Measurements from ENCODE around the gene BDKRB1.

DNA sequence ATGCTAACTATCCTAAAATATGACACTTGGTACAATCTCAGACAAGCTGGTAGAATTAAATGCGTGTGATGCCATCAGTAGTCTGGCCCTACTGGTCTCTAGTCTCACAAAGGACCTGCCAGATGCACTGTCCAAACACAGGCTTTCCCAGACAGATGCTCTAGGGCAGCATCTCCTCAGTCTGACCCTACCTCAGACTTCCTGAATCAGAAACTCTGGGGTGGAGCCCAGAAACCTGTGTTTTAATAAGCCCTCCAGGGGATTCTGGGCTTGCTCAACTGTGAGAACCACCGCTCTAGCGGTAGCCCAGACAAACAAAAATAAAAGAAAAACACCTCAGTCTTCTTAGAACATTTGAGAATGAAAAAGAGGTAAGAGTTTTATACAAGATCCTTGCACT lies 48.0 kb downstream of the BDKRB1 start:
- no peak for TF ChIP-seq POLR2A (IDR thresholded peaks at IDR 0.05)
- TF ChIP-seq, protein P1, sequence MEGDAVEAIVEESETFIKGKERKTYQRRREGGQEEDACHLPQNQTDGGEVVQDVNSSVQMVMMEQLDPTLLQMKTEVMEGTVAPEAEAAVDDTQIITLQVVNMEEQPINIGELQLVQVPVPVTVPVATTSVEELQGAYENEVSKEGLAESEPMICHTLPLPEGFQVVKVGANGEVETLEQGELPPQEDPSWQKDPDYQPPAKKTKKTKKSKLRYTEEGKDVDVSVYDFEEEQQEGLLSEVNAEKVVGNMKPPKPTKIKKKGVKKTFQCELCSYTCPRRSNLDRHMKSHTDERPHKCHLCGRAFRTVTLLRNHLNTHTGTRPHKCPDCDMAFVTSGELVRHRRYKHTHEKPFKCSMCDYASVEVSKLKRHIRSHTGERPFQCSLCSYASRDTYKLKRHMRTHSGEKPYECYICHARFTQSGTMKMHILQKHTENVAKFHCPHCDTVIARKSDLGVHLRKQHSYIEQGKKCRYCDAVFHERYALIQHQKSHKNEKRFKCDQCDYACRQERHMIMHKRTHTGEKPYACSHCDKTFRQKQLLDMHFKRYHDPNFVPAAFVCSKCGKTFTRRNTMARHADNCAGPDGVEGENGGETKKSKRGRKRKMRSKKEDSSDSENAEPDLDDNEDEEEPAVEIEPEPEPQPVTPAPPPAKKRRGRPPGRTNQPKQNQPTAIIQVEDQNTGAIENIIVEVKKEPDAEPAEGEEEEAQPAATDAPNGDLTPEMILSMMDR (IDR thresholded peaks at IDR 0.05), result no peak
